Uterus (tissue), 4 donors: ENCODE results near the gene RNF146. TPM values are rescaled to one million over a fixed set of nuclear protein-coding genes. Genes with fewer than 3 reads are reported as not detected.

Experiments
- DNase-seq, 2 donors: peaks; one replicate each; pipeline ENCODE4 v3.0.0-alpha.2; 2019 to 2020
- H3K27ac ChIP-seq, 2 donors: fragments of 200-600 bp; sonication (generic); 1 replicate in 1 of 2; 2 replicates in 1 of 2; pipeline ENCODE4 v1.5.1; 2016 to 2018
- H3K27me3 ChIP-seq, 2 donors: fragments of 200-600 bp; sonication (generic); one replicate each; pipeline ENCODE4 v1.5.1; 2018 to 2019; ENCODE audit warnings: control low read depth in 1 of 2
- H3K36me3 ChIP-seq, 2 donors: fragments of 200-600 bp; sonication (generic); one replicate each; pipeline ENCODE4 v1.5.1; 2019; ENCODE audit warnings: control low read depth in 1 of 2
- H3K4me1 ChIP-seq, 2 donors: fragments of 200-600 bp; sonication (generic); one replicate each; pipeline ENCODE4 v1.5.1; 2018 to 2019; ENCODE audit warnings: control low read depth in 1 of 2
- H3K4me3 ChIP-seq, 2 donors: fragments of 200-600 bp; sonication (generic); 1 replicate in 1 of 2; 2 replicates in 1 of 2; pipeline ENCODE4 v1.5.1; 2018 to 2019; ENCODE audit warnings: mild to moderate bottlenecking in 1 of 2
- H3K9me3 ChIP-seq, 2 donors: fragments of 200-600 bp; sonication (generic); one replicate each; pipeline ENCODE4 v1.5.1; 2019; ENCODE audit warnings: control low read depth in 1 of 2
- CTCF ChIP-seq, 4 experiments: fragments of 200-600 bp in 2 of 4; fragments of 450-650 bp in 2 of 4; sonication (generic) in 2 of 4; IDR thresholded peaks; one replicate each; pipeline ENCODE4 v1.5.1; 2016 to 2019; ENCODE audit warnings: antibody characterized with exemption in 4 of 4, mild to moderate bottlenecking in 2 of 4, moderate library complexity in 1 of 4
- POLR2A ChIP-seq, 2 donors: fragments of 450-650 bp; IDR thresholded peaks; one replicate each; pipeline ENCODE4 v1.6.1; 2016; ENCODE audit warnings: antibody characterized with exemption in 2 of 2, mild to moderate bottlenecking in 1 of 2, moderate library complexity in 1 of 2
- intact Hi-C: fragments of 100-400 bp; cut with DNase I; formaldehyde crosslinking; loops from one replicate; pipeline ENCODE4 v1.15.1; 2023; ENCODE audit warnings: low total_unique reads
- total RNA-seq, 4 donors: library from RNA; depleted of rRNA in 3 of 4; stranded (reverse); fragments of >200 nt in 3 of 4; gene quantifications; one replicate each; pipeline versions ENCODE4 v1.1.0 to v1.2.4, GENCODE V29; 2014 to 2023
- donor health status: DM: yes; HTN: yes; CAD: no.

The RNF146 gene
- total RNA-seq, 4 donors from 2014 or later, result 25.9 to 102 (median 57.9) TPM

DNA sequence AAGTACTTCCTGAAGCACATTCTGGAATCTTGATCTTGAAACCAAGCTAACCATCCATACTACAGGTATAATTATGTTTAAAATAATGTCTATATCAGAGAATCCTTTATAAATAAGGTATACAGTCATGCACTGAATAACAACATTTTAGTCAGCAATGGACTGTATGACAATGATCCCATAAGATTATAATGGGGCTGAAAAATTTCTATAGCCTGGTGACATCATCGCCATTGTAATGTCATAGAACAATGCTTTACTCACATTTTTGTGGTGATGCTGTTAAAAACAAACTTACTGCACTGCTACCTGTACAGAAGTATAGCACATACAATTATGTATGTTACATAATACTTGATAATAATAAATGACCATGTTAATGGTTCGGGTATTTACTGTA is 31.8 kb downstream of the RNF146 start:
- Histone ChIP-seq H3K4me1 (no peaks in the 10 kb centered on the region), H3K27ac (no peak overlapping the region), H3K27me3 (no peaks in the 10 kb centered on the region), H3K36me3 (no peaks in the 10 kb centered on the region), H3K4me3 (no peak overlapping the region), H3K9me3 (no peaks in the 10 kb centered on the region)
- intact Hi-C loops, result no loop called here
- no peak for TF ChIP-seq POLR2A (IDR thresholded peaks at IDR 0.05)
- TF ChIP-seq CTCF (IDR thresholded peaks at IDR 0.05), result no peak
- DNase-seq, result no peak

- no peaks in the 10 kb centered on the region for H3K27me3 ChIP-seq
- intact Hi-C loops, result no loop called here
- H3K9me3 ChIP-seq, result no peaks in the 10 kb centered on the region
- no peak overlapping the region for H3K4me3 ChIP-seq
- no peaks in the 10 kb centered on the region for H3K36me3 ChIP-seq
- no peaks in the 10 kb centered on the region for H3K4me1 ChIP-seq
- no peak for DNase-seq
- no peak overlapping the region for H3K27ac ChIP-seq
- no peak for TF ChIP-seq POLR2A (IDR thresholded peaks at IDR 0.05)
- TF ChIP-seq CTCF (IDR thresholded peaks at IDR 0.05), result no peak
These were observed 33.0 kb downstream of the RNF146 start for GRCh38 chr6:127299522-127300240.

- H3K27ac ChIP-seq, result no peak overlapping the region
- intact Hi-C loops, result no loop called here
- TF ChIP-seq CTCF (IDR thresholded peaks at IDR 0.05), result no peak
- TF ChIP-seq POLR2A (IDR thresholded peaks at IDR 0.05), result no peak
- H3K27me3 ChIP-seq, result no peaks in the 10 kb centered on the region
- no peak for DNase-seq
- no peak overlapping the region for H3K4me3 ChIP-seq
- no peaks in the 10 kb centered on the region for H3K36me3 ChIP-seq
- no peaks in the 10 kb centered on the region for H3K4me1 ChIP-seq
- no peaks in the 10 kb centered on the region for H3K9me3 ChIP-seq
These were observed 33.7 kb downstream of the RNF146 start for GRCh38 chr6:127300411-127300810.

DNA sequence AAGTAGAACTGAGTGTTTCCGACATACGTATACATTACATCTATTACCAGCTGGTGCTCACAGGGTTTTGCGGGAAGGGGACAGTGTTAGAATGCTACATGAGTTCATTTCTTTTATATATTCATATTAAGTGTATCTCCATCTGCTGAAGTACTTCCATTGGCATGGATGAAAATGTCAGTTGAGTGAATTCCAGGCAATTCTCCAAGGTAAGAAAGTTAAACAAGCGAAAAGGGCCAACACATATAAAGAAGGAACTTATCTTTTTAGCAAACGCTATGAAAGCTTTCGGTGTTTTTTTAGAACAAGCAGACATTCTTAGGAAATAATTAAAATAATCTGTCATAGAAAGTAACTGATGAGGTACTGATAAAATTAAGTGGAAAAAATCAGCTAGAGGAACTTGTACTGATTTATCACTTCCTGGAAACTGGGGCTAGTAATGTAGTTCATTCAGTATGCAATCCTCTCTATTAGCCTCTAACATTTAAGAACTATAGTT is 34.6 kb downstream of the RNF146 start:
- no peak for DNase-seq
- intact Hi-C loops, result no loop called here
- Histone ChIP-seq H3K9me3 (no peaks in the 10 kb centered on the region), H3K4me3 (no peak overlapping the region), H3K27me3 (no peaks in the 10 kb centered on the region), H3K27ac (no peak overlapping the region), H3K36me3 (no peaks in the 10 kb centered on the region), H3K4me1 (no peaks in the 10 kb centered on the region)
- no peak for TF ChIP-seq POLR2A (IDR thresholded peaks at IDR 0.05)

GRCh38 chr6:127302728-127303660 is 36.3 kb downstream of the RNF146 start:
- H3K36me3 ChIP-seq, result no peaks in the 10 kb centered on the region
- no peaks in the 10 kb centered on the region for H3K9me3 ChIP-seq
- DNase-seq, result peak; percentile 18 to 26
- TF ChIP-seq CTCF (IDR thresholded peaks at IDR 0.05) (peak; percentile 56 to 72 (median 69)), POLR2A (IDR thresholded peaks at IDR 0.05) (no peak)
- no peak overlapping the region for H3K27ac ChIP-seq
- no peaks in the 10 kb centered on the region for H3K4me1 ChIP-seq
- no peak overlapping the region for H3K4me3 ChIP-seq
- intact Hi-C loops, result no loop called here
- no peaks in the 10 kb centered on the region for H3K27me3 ChIP-seq
